Parathyroid adenoma (tissue), 2 donors: ENCODE measurements around the gene GALNT18.

Source experiments
- H2AFZ ChIP-seq: fragments of 300-600 bp; sonication (generic); one replicate; pipeline ENCODE4 v1.7.0; 2017; ENCODE audit warnings: antibody characterized with exemption, mild to moderate bottlenecking
- H3K27ac ChIP-seq: fragments of 300-600 bp; sonication (generic); one replicate; pipeline ENCODE4 v1.7.0; 2017
- H3K27me3 ChIP-seq: fragments of 300-600 bp; sonication (generic); one replicate; pipeline ENCODE4 v1.7.0; 2017; ENCODE audit warnings: low read length; ENCODE audit not compliant: control insufficient read depth, insufficient read depth
- H3K36me3 ChIP-seq: fragments of 300-600 bp; sonication (generic); one replicate; pipeline ENCODE4 v1.7.0; 2017; ENCODE audit warnings: low read length; ENCODE audit not compliant: control insufficient read depth, insufficient read depth
- H3K4me1 ChIP-seq: fragments of 300-600 bp; sonication (generic); one replicate; pipeline ENCODE4 v1.7.0; 2017; ENCODE audit warnings: control low read depth
- H3K4me2 ChIP-seq: fragments of 300-600 bp; sonication (generic); one replicate; pipeline ENCODE4 v1.7.0; 2017; ENCODE audit warnings: low read length
- H3K4me3 ChIP-seq: fragments of 300-600 bp; sonication (generic); one replicate; pipeline ENCODE4 v1.7.0; 2017; ENCODE audit warnings: low read depth, low read length
- H3K79me2 ChIP-seq: fragments of 300-600 bp; sonication (generic); one replicate; pipeline ENCODE4 v1.7.0; 2017; ENCODE audit warnings: control low read depth
- H3K9ac ChIP-seq: fragments of 300-600 bp; sonication (generic); one replicate; pipeline ENCODE4 v1.7.0; 2017; ENCODE audit warnings: mild to moderate bottlenecking
- H3K9me3 ChIP-seq: fragments of 300-600 bp; sonication (generic); one replicate; pipeline ENCODE4 v1.7.0; 2017; ENCODE audit warnings: low read length; ENCODE audit not compliant: control insufficient read depth
- CTCF ChIP-seq: fragments of 300-600 bp; sonication (generic); IDR thresholded peaks from one replicate; pipeline ENCODE4 v1.7.0; 2017; ENCODE audit warnings: antibody characterized with exemption, mild to moderate bottlenecking
- donor health status: primary hyperparathyroidism.

GALNT18 gene

GRCh38 chr11:11247576-11247975 is 374.2 kb downstream of the GALNT18 start:
- no peaks in the 10 kb centered on the region for H3K79me2 ChIP-seq
- H3K27me3 ChIP-seq: no peaks in the 10 kb centered on the region
- no peak overlapping the region for H3K4me3 ChIP-seq
- H3K27ac ChIP-seq: no peak overlapping the region
- H3K36me3 ChIP-seq: no peaks in the 10 kb centered on the region
- H3K4me1 ChIP-seq: no peaks in the 10 kb centered on the region
- H3K4me2 ChIP-seq: no peak overlapping the region
- H3K9ac ChIP-seq: no peak overlapping the region
- H3K9me3 ChIP-seq: no peaks in the 10 kb centered on the region
- no peak overlapping the region for H2AFZ ChIP-seq
- no peak for TF ChIP-seq CTCF

GRCh38 chr11:11247086-11247485 is 374.7 kb downstream of the GALNT18 start:
- no peak overlapping the region for H3K27ac ChIP-seq

GRCh38 chr11:11246166-11246565 is 375.6 kb downstream of the GALNT18 start:
- H3K9ac ChIP-seq: no peak overlapping the region
- H3K4me1 ChIP-seq: no peaks in the 10 kb centered on the region
- H3K4me2 ChIP-seq: no peak overlapping the region
- no peaks in the 10 kb centered on the region for H3K36me3 ChIP-seq
- H3K4me3 ChIP-seq: no peak overlapping the region
- no peak overlapping the region for H3K27ac ChIP-seq
- H3K9me3 ChIP-seq: no peaks in the 10 kb centered on the region
- TF ChIP-seq CTCF: no peak
- H3K79me2 ChIP-seq: no peaks in the 10 kb centered on the region
- H3K27me3 ChIP-seq: no peaks in the 10 kb centered on the region
- H2AFZ ChIP-seq: no peak overlapping the region

More at GRCh38 chr11:11247086-11247485, 374.7 kb downstream of the GALNT18 start:
- H3K4me3 ChIP-seq: no peak overlapping the region
- no peaks in the 10 kb centered on the region for H3K27me3 ChIP-seq
- no peak overlapping the region for H3K9ac ChIP-seq
- H3K9me3 ChIP-seq: no peaks in the 10 kb centered on the region
- no peak overlapping the region for H3K4me2 ChIP-seq
- H3K79me2 ChIP-seq: no peaks in the 10 kb centered on the region
- no peak for TF ChIP-seq CTCF
- no peak overlapping the region for H2AFZ ChIP-seq
- no peaks in the 10 kb centered on the region for H3K4me1 ChIP-seq
- no peaks in the 10 kb centered on the region for H3K36me3 ChIP-seq

GRCh38 chr11:11245453-11245852 is 376.4 kb downstream of the GALNT18 start:
- TF ChIP-seq CTCF: no peak
- Histone ChIP-seq H3K9ac (no peak overlapping the region), H3K9me3 (no peaks in the 10 kb centered on the region), H3K27me3 (no peaks in the 10 kb centered on the region), H3K79me2 (no peaks in the 10 kb centered on the region), H3K27ac (no peak overlapping the region), H3K4me3 (no peak overlapping the region), H3K4me2 (no peak overlapping the region), H2AFZ (no peak overlapping the region), H3K4me1 (no peaks in the 10 kb centered on the region), H3K36me3 (no peaks in the 10 kb centered on the region)

GRCh38 chr11:11244470-11245080 is 377.2 kb downstream of the GALNT18 start:
- Histone ChIP-seq H3K4me1 (no peaks in the 10 kb centered on the region), H3K79me2 (no peaks in the 10 kb centered on the region), H2AFZ (no peak overlapping the region), H3K9ac (no peak overlapping the region), H3K9me3 (no peaks in the 10 kb centered on the region), H3K27ac (peak overlapping the region; percentile 53), H3K36me3 (no peaks in the 10 kb centered on the region), H3K27me3 (no peaks in the 10 kb centered on the region), H3K4me3 (no peak overlapping the region), H3K4me2 (no peak overlapping the region)
- TF ChIP-seq CTCF: no peak
